RKO (cell line): ENCODE data around the gene AKT1.
"Not testable (repeated sequence)": the region's sequence is repeated elsewhere in the genome, so short reads cannot be mapped to it uniquely, and the experiment has no call there.

ENCODE experiments used
- DNase-seq: peaks from one replicate; pipeline ENCODE4 v3.0.0-alpha.2; 2016; ENCODE audit warnings: low spot score

The AKT1 gene

GRCh38 chr14:104738375-104739019 is 57.1 kb downstream of the AKT1 start:
- no peak for DNase-seq

GRCh38 chr14:104735830-104736642 is 59.5 kb downstream of the AKT1 start:
- DNase-seq, result no peak

- no peak for DNase-seq
Observed at GRCh38 chr14:104734991-104735779, 60.4 kb downstream of the AKT1 start.

DNA sequence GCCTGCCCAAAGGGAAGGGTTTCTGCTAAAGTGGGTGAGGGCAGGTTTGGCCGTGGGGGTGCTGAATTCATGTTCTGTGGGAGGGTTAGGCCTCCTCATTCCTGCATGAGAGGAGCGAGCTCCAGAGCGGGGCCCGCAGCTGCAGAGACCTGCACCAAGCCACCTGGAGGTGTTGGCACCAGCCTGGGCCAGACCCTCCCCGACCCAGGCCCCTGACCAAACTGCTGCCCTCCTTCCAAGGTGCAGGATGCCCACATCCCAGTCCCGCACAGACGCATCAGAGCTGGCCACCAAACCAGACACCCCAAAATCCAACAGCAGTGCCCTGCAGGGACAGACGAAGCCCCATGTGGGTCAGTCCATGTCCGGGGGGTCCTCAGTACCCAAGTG is 61.0 kb downstream of the AKT1 start:
- no peak for DNase-seq

DNA sequence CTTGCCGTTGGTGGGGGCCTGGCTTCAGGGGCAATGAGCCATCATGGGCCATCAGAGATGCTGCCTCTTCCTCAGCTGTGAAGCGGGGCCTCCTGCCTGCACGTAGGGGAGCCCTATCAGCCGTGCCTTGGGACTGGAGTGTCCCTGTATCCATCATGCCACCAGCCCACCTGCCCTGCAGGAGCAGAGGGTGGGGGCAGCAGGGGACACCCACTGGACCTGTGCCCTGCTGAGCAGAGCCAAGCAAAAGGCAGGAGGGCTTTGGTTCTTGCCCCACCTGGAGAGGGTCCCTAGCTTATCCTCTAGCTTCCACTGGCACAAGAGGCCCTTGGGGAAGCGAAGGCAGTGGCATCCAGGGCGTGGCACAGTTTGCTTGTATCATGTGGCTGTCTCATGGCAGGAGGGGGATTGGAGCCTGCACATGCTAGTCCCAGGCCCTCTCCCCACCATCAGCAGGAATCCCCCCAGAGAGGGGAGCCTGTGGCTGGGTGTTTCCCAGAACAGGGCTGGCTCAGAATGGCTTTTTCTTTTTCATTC is 61.4 kb downstream of the AKT1 start:
- DNase-seq, result no peak

- no peak for DNase-seq
Observed at GRCh38 chr14:104732931-104733681, 62.4 kb downstream of the AKT1 start.

GRCh38 chr14:104732355-104732804 is 63.2 kb downstream of the AKT1 start:
- no peak for DNase-seq

GRCh38 chr14:104731320-104732294 is 63.9 kb downstream of the AKT1 start:
- DNase-seq, result peak; percentile 53

GRCh38 chr14:104730487-104730886 is 65.1 kb downstream of the AKT1 start:
- DNase-seq, result no peak

GRCh38 chr14:104729835-104730181 is 65.7 kb downstream of the AKT1 start:
- no peak for DNase-seq

DNA sequence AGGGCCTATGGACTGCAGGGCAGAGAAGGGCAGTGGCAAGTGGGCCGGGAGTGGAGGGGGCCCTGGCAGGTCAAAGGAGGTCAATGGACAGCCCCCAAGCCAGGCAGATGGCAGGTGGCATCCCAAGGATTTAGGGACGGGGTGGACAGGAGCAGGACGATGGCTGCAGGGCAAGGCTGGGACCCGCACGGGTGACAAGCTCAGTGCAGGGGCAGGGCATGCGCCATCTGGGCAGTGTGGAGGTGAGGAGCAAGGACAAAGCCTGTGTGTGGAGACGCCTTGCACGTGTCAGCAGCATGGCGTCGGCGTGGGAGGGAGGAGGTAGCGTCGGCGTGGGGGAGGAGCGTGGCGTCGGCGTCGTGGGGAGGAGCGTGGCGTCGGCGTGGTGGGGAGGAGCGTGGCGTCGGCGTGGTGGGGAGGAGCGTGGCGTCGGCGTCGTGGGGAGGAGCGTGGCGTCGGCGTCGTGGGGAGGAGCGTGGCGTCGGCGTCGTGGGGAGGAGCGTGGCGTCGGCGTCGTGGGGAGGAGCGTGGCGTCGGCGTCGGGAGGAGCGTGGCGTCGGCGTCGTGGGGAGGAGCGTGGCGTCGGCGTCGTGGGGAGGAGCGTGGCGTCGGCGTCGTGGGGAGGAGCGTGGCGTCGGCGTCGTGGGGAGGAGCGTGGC is 66.2 kb downstream of the AKT1 start:
- not testable (repeated sequence) for DNase-seq

GRCh38 chr14:104728631-104729030 is 66.9 kb downstream of the AKT1 start:
- DNase-seq, result no peak

DNA sequence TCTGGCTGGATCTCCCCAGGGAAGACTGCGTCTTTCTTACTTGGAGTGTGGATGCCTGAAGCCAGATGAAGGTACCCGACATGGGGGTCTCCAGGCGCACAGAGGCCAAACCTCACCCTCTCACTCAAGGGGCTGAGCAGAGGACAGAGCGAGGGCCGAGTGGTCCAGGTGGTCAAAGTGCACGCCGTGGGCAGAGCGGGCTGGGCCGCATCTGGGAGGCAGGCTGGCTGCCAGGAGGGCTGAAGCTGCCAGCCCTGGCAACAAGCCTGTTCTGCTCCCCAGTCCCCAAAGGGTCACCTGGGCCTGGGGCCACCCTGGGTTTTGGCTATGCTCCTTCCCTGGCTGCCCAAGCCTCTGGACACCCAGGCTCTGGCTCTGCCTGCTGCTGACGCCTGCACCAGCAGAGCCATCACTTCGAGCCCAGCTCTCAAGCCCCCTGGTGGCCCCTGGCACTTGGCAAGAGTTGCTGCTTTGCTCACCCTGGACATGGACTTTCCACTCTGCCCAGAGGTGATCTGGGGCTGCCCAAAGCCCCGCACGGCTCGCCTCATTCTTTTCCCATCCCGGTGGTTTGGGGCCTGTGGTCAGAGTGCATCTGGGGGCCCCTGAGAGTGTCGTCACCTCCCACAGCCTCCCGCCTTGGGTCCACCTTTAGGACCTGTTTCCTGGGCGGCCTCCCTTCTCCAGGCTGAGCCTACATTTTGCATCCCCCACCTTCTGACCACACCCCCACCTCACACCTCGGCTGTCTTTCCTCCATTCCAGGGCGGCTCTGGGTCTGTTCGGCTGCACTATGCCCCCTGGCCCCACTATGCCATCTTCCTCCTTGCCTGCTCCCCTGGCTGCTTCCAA is 68.7 kb downstream of the AKT1 start:
- peak; percentile 23 for DNase-seq

DNA sequence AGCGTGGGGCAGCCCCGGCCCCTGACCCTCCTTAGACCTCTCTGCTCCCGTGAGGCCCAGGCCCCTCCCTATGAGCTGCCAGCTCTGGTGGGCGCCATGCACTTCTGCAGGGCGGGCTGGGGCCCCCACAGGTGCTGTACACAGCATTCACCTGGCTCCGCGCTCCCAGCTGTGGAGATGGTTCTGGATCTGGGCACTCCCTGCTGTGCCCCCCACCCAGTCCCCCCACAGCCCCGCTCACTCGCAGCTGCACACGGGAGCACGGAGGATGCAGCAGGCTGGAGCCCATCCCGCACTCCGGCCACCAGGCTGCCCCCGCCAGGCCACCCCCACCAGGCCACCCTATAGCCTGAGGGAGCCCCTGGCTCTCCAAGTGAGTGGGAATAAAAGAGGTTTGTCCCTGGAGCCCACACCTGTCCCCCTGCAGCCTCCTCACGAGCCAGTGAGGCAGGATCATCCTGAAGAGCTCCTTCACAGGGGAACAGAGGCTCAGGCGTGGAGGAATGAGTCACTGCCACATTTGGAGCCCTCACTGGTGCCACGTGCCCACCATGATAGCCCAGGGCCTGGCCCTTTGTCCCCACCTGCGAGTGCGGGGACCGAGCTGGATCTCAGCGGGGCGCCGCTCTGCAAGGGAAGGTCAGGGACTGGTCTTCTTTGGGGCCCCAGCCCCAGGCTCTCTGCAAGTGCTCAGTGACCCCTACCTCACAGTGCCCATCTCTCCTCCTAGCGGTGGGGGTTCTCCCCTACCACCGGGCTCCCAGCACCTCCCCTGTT is 69.6 kb downstream of the AKT1 start:
- no peak for DNase-seq

DNA sequence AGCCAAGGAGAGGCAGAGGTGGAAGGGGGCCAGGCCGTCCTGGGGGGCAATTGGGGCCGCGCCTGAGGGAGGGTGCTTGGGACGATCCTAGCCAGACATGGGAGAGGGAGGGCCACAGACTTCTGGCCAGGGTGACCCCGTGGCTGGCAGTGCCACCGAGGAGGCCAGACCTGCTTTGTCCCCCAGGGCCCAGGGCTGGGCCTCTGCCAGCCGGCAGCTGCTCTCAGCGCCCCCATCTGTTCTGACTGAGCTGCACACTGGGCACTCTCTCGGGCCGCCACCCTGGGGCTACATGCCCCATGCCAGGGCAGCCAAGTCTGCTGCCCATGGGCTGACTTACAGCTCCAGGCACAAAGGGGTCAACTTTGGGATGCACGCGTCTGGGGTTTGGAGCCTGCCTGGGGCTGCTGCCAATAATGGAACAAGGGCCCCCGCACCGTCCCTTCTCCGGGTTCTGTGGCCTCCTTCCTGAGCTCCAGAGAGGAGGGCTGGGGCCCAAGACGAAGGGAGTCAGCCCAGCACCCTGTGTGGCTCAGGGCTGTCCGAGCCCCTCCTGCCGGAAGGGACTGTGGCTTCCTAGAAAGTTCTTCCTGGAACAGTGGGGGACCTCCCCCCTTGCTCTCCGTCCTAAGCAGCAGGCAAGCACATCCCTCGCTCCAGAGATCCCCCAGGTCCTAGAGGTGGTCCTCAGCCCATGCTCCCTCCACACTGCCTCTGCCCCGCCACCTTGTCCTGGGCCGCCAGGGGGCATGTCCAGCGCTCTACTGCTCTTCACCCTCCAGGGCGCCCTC is 70.4 kb downstream of the AKT1 start:
- peak; percentile 25 for DNase-seq

GRCh38 chr14:104724407-104724980 is 71.1 kb downstream of the AKT1 start:
- peak; percentile 42 for DNase-seq
